ENCODE measurements around the gene DIPK1B. TPM values are rescaled to one million over a fixed set of nuclear protein-coding genes. Genes with fewer than 3 reads are reported as not detected.

Gene DIPK1B
- total and polyA plus RNA-seq, 2 donors (not counting 3 experiments of a cell fraction or from before 2014, with no cell fraction given): 253 to 441 TPM

- no peak for TF ChIP-seq POLR2A (IDR thresholded peaks at IDR 0.05; ENCODE audit: low read depth, low read length)
- TF ChIP-seq MAX (IDR thresholded peaks at IDR 0.05; ENCODE audit: insufficient read depth, insufficient read length): peak; percentile 10
- peak; percentile 94 for TF ChIP-seq POLR2AphosphoS5 (IDR thresholded peaks at IDR 0.05; ENCODE audit: insufficient read depth, low read depth, low read length)
- TF ChIP-seq GATA2 (IDR thresholded peaks at IDR 0.05; ENCODE audit: insufficient read depth, insufficient read length, low read depth, low read length): peak; percentile 79
- peak overlapping the region; percentile 80 for H3K9ac ChIP-seq (replicated peaks; ENCODE audit: extremely low read depth, insufficient read depth, low read length)
- peak; percentile 100 for FAIRE-seq
These were observed 1.9 kb downstream of the DIPK1B start for GRCh38 chr9:136714096-136714892.

GRCh38 chr9:136714893-136715274 lies 2.5 kb downstream of the DIPK1B start:
- Histone ChIP-seq H3K9me3 (replicated peaks; ENCODE audit: control insufficient read depth, insufficient read depth, low read length) (no peaks in the 10 kb centered on the region), H3K4me3 (replicated peaks in 1 of 3; ENCODE audit: insufficient read depth in 1 of 3, low read depth in 1 of 3, low read length in 3 of 3) (peak overlapping the region in 1 of 3 experiments; percentile 2), H3K4me1 (ENCODE audit: control insufficient read depth, extremely low read depth, insufficient read depth, low read length) (peaks cover 43% of the 10 kb centered on the region), H3K27me3 (ENCODE audit: control insufficient read depth in 2 of 2, insufficient read depth in 2 of 2, low read length in 2 of 2) (no peaks in the 10 kb centered on the region), H3K36me3 (ENCODE audit: control insufficient read depth in 2 of 2, extremely low read depth in 1 of 2, insufficient read depth in 2 of 2, low read length in 2 of 2) (peaks cover 0 to 8% of the 10 kb centered on the region in 2 experiments), H2AFZ (ENCODE audit: low read depth, low read length) (no peak overlapping the region), H3K79me2 (ENCODE audit: control insufficient read depth, insufficient read depth, low read length) (peaks cover 53% of the 10 kb centered on the region), H3K27ac (ENCODE audit: insufficient read depth, low read depth, low read length) (peak overlapping the region; percentile 96), H3K9ac (replicated peaks; ENCODE audit: extremely low read depth, insufficient read depth, low read length) (peak overlapping the region; percentile 54), H3K4me2 (ENCODE audit: insufficient read depth, low read length) (peak overlapping the region; percentile 25), H4K20me1 (replicated peaks; ENCODE audit: control insufficient read depth, extremely low read depth, insufficient read depth, low read length) (no peaks in the 10 kb centered on the region), H3K9me1 (replicated peaks; ENCODE audit: control insufficient read depth, extremely low read depth, insufficient read depth, low read length) (no peaks in the 10 kb centered on the region)
- CTCF ChIA-PET: interaction anchor here (1.0 to 2.1 kb wide), 3 partner anchors 11 to 71 kb away, joined by 3 to 16 read pairs (median 6); no protein-coding TSS in a partner anchor
- TF ChIP-seq POLR2AphosphoS5 (IDR thresholded peaks at IDR 0.05; ENCODE audit: insufficient read depth, low read depth, low read length): no peak
- TF ChIP-seq GATA2 (IDR thresholded peaks at IDR 0.05; ENCODE audit: insufficient read depth, insufficient read length, low read depth, low read length): no peak
- no peak for TF ChIP-seq EZH2 (IDR thresholded peaks at IDR 0.05; ENCODE audit: borderline replicate concordance, low read depth, low read length, severe bottlenecking)
- no peak for TF ChIP-seq MAX (IDR thresholded peaks at IDR 0.05; ENCODE audit: insufficient read depth, insufficient read length)
- TF ChIP-seq FOS (IDR thresholded peaks at IDR 0.05; ENCODE audit: borderline replicate concordance, insufficient read depth, low read length): no peak
- no peak for TF ChIP-seq CTCF (IDR thresholded peaks at IDR 0.05; ENCODE audit: extremely low read depth in 1 of 2, insufficient read depth in 1 of 2, low read depth in 1 of 2, low read length in 2 of 2)
- no peak for TF ChIP-seq JUN (IDR thresholded peaks at IDR 0.05; ENCODE audit: borderline replicate concordance, insufficient read depth, insufficient read length, low read depth)
- TF ChIP-seq MYC (IDR thresholded peaks at IDR 0.05; ENCODE audit: low read depth, low read length): no peak
- TF ChIP-seq POLR2A (IDR thresholded peaks at IDR 0.05; ENCODE audit: low read depth, low read length): no peak
- DNase-seq (ENCODE audit: low read depth, low spot score) (no peak), FAIRE-seq (no peak)
- dilution Hi-C loops (cut with MboI; ENCODE audit: extremely low pct_ligation_motif_present, low sequenced_read_pairs) (no loop called here), intact Hi-C loops (cut with micrococcal nuclease) (loop anchor here (2.0 to 5.0 kb wide), 4 partner anchors 43 to 233 kb away; partner anchors contain the start of gene SEC16A)
- BruUV-seq (replicated peaks): no TSS peak
- POLR2A ChIA-PET: interaction anchor here (1.9 to 3.8 kb wide), 3 partner anchors 11 to 28 kb away, joined by 7 to 32 read pairs (median 10); partner anchors contain the start of gene AGPAT2

More at GRCh38 chr9:136714096-136714892, 1.9 kb downstream of the DIPK1B start:
- ChIA-PET POLR2A (interaction anchor here (0.6 to 3.8 kb wide), 9 partner anchors 8 to 40 kb away, joined by 3 to 32 read pairs (median 5); partner anchors contain the start of gene AGPAT2), CTCF (interaction anchor here (0.9 to 2.1 kb wide), 9 partner anchors 8 to 70 kb away, joined by 3 to 16 read pairs (median 4); no protein-coding TSS in a partner anchor)
- Histone ChIP-seq H3K4me3 (replicated peaks in 1 of 3; ENCODE audit: insufficient read depth in 1 of 3, low read depth in 1 of 3, low read length in 3 of 3) (peak overlapping the region in 2 of 3 experiments; percentile 75 to 81), H4K20me1 (replicated peaks; ENCODE audit: control insufficient read depth, extremely low read depth, insufficient read depth, low read length) (no peaks in the 10 kb centered on the region), H3K27ac (ENCODE audit: insufficient read depth, low read depth, low read length) (peak overlapping the region; percentile 96), H3K9me3 (replicated peaks; ENCODE audit: control insufficient read depth, insufficient read depth, low read length) (no peaks in the 10 kb centered on the region), H3K9me1 (replicated peaks; ENCODE audit: control insufficient read depth, extremely low read depth, insufficient read depth, low read length) (no peaks in the 10 kb centered on the region), H3K27me3 (ENCODE audit: control insufficient read depth in 2 of 2, insufficient read depth in 2 of 2, low read length in 2 of 2) (no peaks in the 10 kb centered on the region), H3K4me1 (ENCODE audit: control insufficient read depth, extremely low read depth, insufficient read depth, low read length) (peaks cover 37% of the 10 kb centered on the region), H3K4me2 (ENCODE audit: insufficient read depth, low read length) (peak overlapping the region; percentile 78), H3K79me2 (ENCODE audit: control insufficient read depth, insufficient read depth, low read length) (peaks cover 49% of the 10 kb centered on the region), H3K36me3 (ENCODE audit: control insufficient read depth in 2 of 2, extremely low read depth in 1 of 2, insufficient read depth in 2 of 2, low read length in 2 of 2) (peaks cover 0 to 8% of the 10 kb centered on the region in 2 experiments), H2AFZ (ENCODE audit: low read depth, low read length) (no peak overlapping the region)
- intact Hi-C loops (cut with micrococcal nuclease): loop anchor here (2.0 to 5.0 kb wide), 4 partner anchors 42 to 232 kb away; partner anchors contain the start of gene SEC16A
- no TSS peak for BruUV-seq (replicated peaks)
- dilution Hi-C loops (cut with MboI; ENCODE audit: extremely low pct_ligation_motif_present, low sequenced_read_pairs): no loop called here
- DNase-seq (ENCODE audit: low read depth, low spot score): peak; percentile 96
